Thyroid gland (tissue), 4 donors: ENCODE measurements around the gene GALT. TPM values are rescaled to one million over a fixed set of nuclear protein-coding genes. Genes with fewer than 3 reads are reported as not detected.

Experiments used
- DNase-seq, 2 donors: peaks; one replicate each; pipeline ENCODE4 v3.0.0-alpha.2; 2019
- H3K27ac ChIP-seq, 3 donors: fragments of 200-600 bp; sonication (generic); 1 replicate in 2 of 3; 2 replicates in 1 of 3; pipeline ENCODE4 v1.5.1; 2016 to 2019; ENCODE audit warnings: mild to moderate bottlenecking in 1 of 3, moderate library complexity in 1 of 3
- H3K27me3 ChIP-seq: fragments of 200-600 bp; sonication (generic); one replicate; pipeline ENCODE4 v1.5.1; 2019
- H3K36me3 ChIP-seq, 2 donors: fragments of 200-600 bp; sonication (generic); one replicate each; pipeline ENCODE4 v1.5.1; 2016 to 2019
- H3K4me1 ChIP-seq, 2 donors: fragments of 200-600 bp; sonication (generic); one replicate each; pipeline ENCODE4 v1.5.1; 2017 to 2019
- H3K4me3 ChIP-seq, 3 donors: fragments of 200-600 bp; sonication (generic); replicated peaks in 1 of 3; 1 replicate in 2 of 3; 2 replicates in 1 of 3; pipeline ENCODE4 v1.5.1; 2016; ENCODE audit warnings: mild to moderate bottlenecking in 1 of 3
- H3K9me3 ChIP-seq: fragments of 200-600 bp; sonication (generic); one replicate; pipeline ENCODE4 v1.5.1; 2017
- POLR2A ChIP-seq, 2 donors: fragments of 450-650 bp; IDR thresholded peaks; one replicate each; pipeline ENCODE4 v1.6.1; 2017; ENCODE audit warnings: antibody characterized with exemption in 2 of 2, mild to moderate bottlenecking in 2 of 2, moderate library complexity in 1 of 2
- WGBS, 2 donors: methylation state at CpG; one replicate each; pipeline ENCODE4 v1.1.5; 2017; 5-methylcytosine and 5-hydroxymethylcytosine counted together
- intact Hi-C: fragments of 100-400 bp; cut with DNase I; formaldehyde crosslinking; loops from one replicate; pipeline ENCODE4 v1.15.1; 2023
- total RNA-seq, 4 donors: library from RNA; depleted of rRNA; stranded (reverse); fragments of >200 nt; gene quantifications; one replicate each; pipeline ENCODE4 v1.2.3, GENCODE V29; 2016
- TF ChIP-seq, protein P1 (sequence below), 6 experiments: fragments of 200-600 bp in 3 of 6; fragments of 450-650 bp in 3 of 6; sonication (generic) in 3 of 6; IDR thresholded peaks; one replicate each; pipeline ENCODE4 v1.5.1; 2016 to 2019; ENCODE audit warnings: antibody characterized with exemption in 6 of 6, mild to moderate bottlenecking in 2 of 6, inconsistent platforms in 1 of 6, moderate library complexity in 1 of 6

Gene GALT
- total RNA-seq, 4 donors from 2014 or later, result 48.7 to 76.5 (median 57.1) TPM

DNA sequence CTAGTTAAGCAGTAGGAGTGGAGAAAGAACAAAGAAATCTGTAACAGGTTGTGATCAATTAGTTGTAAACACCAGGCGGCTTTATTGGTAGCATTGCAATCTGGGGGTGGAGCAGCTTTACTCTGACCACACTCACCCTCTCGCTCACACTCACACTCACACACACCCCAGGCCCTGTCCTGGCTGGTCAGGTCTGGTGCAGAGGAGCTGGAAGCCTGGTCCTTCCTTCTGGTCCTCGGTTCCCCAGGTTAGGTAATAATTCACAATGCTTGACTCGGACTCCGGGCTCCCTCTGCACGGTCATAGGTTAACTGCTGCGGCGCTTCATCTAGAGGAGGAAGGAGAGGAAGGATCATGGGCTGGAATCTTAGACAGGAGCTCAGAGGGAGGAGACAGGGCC is 43.0 kb downstream of the GALT start:
- H3K36me3 ChIP-seq, result no peaks in the 10 kb centered on the region
- no peaks in the 10 kb centered on the region for H3K9me3 ChIP-seq
- H3K4me3 ChIP-seq, result no peak overlapping the region
- H3K27ac ChIP-seq, result no peak overlapping the region
- WGBS, 2 donors, result 89 to 94% methylated on average over 8 of the region's 8 CpGs
- TF ChIP-seq, protein P1, sequence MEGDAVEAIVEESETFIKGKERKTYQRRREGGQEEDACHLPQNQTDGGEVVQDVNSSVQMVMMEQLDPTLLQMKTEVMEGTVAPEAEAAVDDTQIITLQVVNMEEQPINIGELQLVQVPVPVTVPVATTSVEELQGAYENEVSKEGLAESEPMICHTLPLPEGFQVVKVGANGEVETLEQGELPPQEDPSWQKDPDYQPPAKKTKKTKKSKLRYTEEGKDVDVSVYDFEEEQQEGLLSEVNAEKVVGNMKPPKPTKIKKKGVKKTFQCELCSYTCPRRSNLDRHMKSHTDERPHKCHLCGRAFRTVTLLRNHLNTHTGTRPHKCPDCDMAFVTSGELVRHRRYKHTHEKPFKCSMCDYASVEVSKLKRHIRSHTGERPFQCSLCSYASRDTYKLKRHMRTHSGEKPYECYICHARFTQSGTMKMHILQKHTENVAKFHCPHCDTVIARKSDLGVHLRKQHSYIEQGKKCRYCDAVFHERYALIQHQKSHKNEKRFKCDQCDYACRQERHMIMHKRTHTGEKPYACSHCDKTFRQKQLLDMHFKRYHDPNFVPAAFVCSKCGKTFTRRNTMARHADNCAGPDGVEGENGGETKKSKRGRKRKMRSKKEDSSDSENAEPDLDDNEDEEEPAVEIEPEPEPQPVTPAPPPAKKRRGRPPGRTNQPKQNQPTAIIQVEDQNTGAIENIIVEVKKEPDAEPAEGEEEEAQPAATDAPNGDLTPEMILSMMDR (IDR thresholded peaks at IDR 0.05), result no peak
- TF ChIP-seq POLR2A (IDR thresholded peaks at IDR 0.05), result no peak
- H3K27me3 ChIP-seq, result no peaks in the 10 kb centered on the region
- DNase-seq, result no peak
- no peaks in the 10 kb centered on the region for H3K4me1 ChIP-seq
- intact Hi-C loops, result no loop called here

DNA sequence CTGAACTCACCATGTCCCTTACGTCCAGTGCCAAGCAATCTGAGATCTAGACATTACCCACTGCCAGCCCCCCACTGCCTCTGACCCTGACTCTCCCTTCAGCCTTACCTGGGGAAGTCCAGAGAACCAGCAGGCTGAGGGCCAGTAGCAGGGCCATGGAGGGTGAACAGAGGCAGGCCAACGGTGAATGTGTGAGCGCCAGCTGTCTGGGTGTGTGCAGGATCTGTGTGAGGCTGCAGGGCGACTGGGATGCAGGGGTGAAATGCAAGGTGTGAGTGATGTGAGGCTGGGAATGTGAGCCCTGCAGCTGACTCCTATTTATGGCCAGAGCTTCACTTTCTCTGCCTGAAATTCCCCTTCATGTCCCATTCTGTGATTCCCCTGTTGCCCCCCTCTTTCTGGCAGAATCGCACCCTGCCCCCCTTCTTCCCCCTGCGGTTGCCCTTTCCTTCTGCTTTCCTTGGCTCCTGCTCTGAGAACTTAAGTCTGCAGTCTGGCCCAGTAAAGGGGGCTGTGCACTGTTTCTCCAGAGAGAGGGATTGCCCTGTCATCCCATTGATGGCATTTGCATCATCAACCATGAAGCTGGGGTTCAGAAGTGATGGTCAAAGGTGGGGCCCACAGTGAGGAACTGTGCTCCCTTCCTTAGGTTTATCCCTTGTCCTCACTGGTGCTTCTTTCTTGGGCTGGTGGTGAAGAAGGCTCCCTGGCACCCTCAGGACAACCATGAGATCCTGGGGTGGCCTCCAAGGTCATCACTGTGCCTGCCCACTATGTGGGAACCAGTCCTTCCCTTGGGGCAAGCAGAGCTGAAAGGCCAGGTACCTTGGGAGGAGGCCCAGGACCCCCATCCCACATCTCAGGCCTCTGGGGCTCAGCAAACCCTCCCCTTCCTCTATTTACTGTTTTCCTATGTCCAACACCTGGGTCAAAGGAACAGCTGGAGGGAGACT is 44.8 kb downstream of the GALT start, which contains the start of gene CCL19:
Gene CCL19 (minus strand): TSS at position 294 of the 953 bp plus-strand sequence. CDS start 137 bp downstream, at position 157.
- Histone ChIP-seq H3K9me3 (no peaks in the 10 kb centered on the region), H3K36me3 (no peaks in the 10 kb centered on the region), H3K4me3 (no peak within 1 kb of the TSS), H3K27me3 (no peaks in the 10 kb centered on the region), H3K27ac (no peak within 1 kb of the TSS), H3K4me1 (no peaks in the 10 kb centered on the region)
- intact Hi-C loops, result no loop called here
- DNase-seq, result no peak
- TF ChIP-seq, protein P1 (IDR thresholded peaks at IDR 0.05), result no peak
- no peak for TF ChIP-seq POLR2A (IDR thresholded peaks at IDR 0.05)
- WGBS, 2 donors, result 76 to 78% methylated on average over 6 of the region's 6 CpGs

DNA sequence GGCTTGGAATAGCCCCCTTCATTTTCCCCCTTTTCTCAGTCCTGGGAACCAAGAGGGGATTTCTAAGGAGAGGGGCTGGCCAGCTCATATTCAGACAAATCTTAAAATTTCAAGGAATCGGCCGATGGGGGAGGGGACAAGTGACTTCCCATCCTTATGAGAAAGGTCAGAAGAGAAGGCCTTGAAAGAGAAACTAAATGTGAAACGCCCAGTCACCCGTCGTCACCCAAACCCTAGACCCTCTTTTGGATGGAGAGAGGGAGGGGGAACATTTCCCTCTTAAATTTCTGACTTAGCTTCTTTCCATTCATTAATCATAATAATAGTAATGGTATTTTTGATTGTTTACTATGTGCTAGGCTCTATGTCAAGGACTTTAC is 45.5 kb downstream of the GALT start:
- TF ChIP-seq, protein P1 (IDR thresholded peaks at IDR 0.05), result no peak
- no peak for TF ChIP-seq POLR2A (IDR thresholded peaks at IDR 0.05)
- no peak for DNase-seq
- Histone ChIP-seq H3K27ac (no peak overlapping the region), H3K36me3 (no peaks in the 10 kb centered on the region), H3K4me3 (no peak overlapping the region), H3K4me1 (no peaks in the 10 kb centered on the region), H3K9me3 (no peaks in the 10 kb centered on the region), H3K27me3 (no peaks in the 10 kb centered on the region)
- 86 to 87% methylated on average over 5 of the region's 5 CpGs for whole genome bisulfite sequencing, 2 donors
- intact Hi-C loops, result no loop called here

DNA sequence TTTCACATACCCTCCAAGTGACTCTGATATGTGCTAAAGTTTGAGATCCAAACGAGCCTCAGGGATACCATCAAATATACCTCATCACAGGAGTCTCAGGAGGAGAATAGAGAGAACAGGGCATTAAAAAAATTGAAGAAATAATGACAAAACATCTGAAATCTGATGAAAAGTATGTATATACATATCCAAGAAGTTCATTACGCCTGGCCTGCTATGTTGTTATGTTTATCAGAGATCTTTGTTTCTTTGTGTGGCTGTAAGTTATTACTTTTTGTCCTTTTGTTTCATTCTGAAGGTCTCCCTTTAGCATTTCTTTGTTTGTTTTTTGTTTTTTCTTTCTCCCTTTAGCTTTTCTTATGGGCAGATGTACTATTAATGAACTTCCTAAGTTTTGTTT is 47.1 kb downstream of the GALT start:
- 80 to 86% methylated on average over 2 of the region's 2 CpGs for WGBS, 2 donors
- no peaks in the 10 kb centered on the region for H3K27me3 ChIP-seq
- no peaks in the 10 kb centered on the region for H3K9me3 ChIP-seq
- H3K27ac ChIP-seq, result no peak overlapping the region
- TF ChIP-seq, protein P1 (IDR thresholded peaks at IDR 0.05), result no peak
- TF ChIP-seq POLR2A (IDR thresholded peaks at IDR 0.05), result no peak
- no peak overlapping the region for H3K4me3 ChIP-seq
- intact Hi-C loops, result no loop called here
- H3K4me1 ChIP-seq, result no peaks in the 10 kb centered on the region
- no peaks in the 10 kb centered on the region for H3K36me3 ChIP-seq
- DNase-seq, result no peak

DNA sequence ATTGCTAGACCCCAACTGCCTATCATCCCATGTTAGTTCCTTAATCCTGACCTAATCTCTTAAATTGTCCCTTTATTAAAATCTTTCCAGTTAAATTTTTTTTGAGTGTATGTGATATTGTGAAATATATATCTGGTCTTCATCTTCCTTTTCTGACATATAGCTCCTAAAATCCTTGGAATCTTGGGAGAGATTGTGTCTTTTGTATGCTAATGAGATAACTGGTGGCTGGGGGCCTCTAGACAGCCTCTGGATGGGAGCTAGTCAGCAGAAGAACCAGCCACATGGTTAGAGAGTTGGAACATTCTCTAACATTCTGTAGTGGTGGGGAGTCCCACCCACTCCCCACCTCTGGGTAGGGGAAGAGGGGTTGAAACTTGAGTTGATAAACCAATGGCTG is 48.3 kb downstream of the GALT start:
- intact Hi-C loops, result no loop called here
- H3K9me3 ChIP-seq, result no peaks in the 10 kb centered on the region
- no peaks in the 10 kb centered on the region for H3K27me3 ChIP-seq
- H3K4me3 ChIP-seq, result no peak overlapping the region
- H3K27ac ChIP-seq, result no peak overlapping the region
- no peak for DNase-seq
- H3K4me1 ChIP-seq, result no peaks in the 10 kb centered on the region
- H3K36me3 ChIP-seq, result no peaks in the 10 kb centered on the region
- TF ChIP-seq, protein P1 (IDR thresholded peaks at IDR 0.05), result no peak
- no peak for TF ChIP-seq POLR2A (IDR thresholded peaks at IDR 0.05)
